Mucosa of gallbladder (tissue), 1 donor: ENCODE results near the gene FBXL15. TPM values are rescaled to one million over a fixed set of nuclear protein-coding genes. Genes with fewer than 3 reads are reported as not detected.

ENCODE experiments used
- DNase-seq: peaks from one replicate; pipeline ENCODE4 v3.0.0-alpha.2; 2020; ENCODE audit warnings: low spot score
- total RNA-seq: library from RNA; stranded (reverse); gene quantifications from one replicate; pipeline ENCODE4 v1.2.1, GENCODE V29; 2021
- donor health status: DM: no; HTN: no; CAD: no.

FBXL15 gene
- total RNA-seq, 1 donor from 2014 or later, result 29.3 TPM

DNA sequence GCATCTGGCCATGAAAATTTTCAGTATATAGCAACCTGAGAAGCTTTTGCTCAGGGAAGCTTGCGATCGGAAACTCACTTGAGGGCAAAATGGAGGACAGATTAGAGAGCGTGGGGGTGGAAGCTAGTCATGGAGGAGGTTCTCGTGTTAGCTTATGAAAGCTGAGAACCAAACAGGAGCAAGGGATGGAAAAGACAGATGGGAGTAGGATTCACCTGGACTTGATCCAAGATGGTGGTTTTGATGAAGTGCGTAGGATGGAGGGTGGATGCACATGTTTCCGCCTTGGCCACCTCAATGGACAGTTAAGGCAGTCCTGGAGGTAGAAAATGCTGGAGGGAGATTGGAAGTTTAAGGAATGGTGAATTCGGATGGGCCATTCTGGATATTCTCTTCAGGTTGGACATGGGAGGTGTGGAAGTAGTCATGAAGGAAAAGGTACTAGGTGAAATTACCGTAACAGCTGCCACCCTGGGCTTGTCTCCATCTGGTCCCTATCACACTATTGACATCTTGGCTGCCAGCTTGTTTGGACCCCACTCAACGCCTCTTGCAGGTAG is 37.0 kb downstream of the FBXL15 start:
- no peak for DNase-seq

DNA sequence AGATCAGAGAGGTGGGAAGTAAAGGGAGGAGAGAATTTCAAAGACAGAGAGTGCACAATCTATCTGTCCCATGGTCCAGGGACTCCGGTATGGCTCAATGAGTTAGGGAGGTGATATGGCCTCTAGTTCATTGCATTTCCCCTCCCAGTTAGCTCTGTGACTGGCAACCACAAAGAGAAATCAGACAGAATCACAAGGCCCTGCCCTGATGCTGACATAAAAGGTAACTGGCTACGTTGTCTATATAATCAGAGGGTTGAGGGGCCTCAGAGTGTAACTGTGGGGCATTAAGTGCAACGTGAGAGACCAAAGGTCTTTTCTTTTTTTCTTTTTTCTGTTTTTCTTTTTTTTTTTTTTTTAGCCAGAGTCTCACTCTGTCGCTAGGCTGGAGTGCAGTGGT is 38.0 kb downstream of the FBXL15 start:
- DNase-seq, result no peak

DNA sequence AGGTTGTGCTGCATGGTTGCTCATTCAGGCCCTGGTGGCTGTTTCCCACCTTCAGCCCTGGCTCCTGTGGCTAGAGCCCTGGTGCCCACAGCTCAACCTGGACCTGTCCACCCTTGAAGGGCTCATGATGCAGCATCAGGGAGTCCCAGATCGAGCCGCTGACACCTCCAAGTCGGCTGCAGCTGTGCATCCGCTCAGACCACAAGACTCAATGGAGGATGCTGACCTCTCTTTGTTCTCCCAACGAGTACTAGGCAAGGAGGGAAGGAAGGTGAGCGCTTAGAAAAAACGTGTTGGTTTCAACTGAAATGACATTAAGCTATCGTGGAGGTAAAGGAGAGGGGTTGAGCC is 40.2 kb downstream of the FBXL15 start:
- no peak for DNase-seq

DNA sequence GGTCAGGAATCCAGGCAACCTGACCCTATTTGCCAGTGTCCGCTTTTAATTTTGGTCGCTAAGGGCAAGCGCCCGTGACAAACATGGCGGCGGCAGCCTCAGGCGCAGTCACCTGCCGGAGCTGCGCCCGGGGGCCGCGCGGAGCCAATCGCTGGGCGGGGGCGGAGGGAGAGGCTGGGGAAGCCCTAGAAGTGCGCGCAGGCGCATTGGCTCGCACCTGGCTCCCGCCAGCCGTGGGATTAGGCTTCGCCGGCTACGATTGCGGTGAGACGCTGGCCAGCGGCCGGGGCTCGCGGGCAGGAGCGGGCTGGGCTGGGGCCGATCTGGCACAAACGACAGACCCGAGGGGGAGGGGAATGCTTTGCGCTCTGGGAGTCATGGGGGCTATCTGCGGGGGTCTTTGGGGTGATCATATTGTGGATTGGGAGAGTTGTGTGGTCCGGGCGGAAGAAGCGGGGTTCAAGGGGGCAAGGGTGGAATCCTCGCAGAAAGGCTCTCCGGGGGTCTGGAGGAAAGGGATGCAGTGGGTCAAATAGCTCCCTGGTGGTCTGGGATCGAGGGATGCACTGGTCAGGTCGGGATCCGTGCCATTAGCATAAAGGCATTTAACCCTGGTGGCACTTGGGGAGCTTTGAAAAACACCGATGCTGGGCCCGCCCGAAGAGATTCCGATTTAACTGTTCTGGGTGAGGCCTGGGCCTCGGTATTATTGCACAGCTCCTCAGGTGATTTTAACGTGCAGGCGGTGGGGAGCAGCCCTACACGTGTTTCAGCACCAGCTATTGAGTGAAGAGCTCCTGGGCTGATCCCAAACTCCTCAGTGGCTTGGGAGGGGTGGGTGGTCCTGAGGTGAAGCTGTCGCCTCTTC is 40.8 kb downstream of the FBXL15 start:
- DNase-seq, result peak; percentile 93

DNA sequence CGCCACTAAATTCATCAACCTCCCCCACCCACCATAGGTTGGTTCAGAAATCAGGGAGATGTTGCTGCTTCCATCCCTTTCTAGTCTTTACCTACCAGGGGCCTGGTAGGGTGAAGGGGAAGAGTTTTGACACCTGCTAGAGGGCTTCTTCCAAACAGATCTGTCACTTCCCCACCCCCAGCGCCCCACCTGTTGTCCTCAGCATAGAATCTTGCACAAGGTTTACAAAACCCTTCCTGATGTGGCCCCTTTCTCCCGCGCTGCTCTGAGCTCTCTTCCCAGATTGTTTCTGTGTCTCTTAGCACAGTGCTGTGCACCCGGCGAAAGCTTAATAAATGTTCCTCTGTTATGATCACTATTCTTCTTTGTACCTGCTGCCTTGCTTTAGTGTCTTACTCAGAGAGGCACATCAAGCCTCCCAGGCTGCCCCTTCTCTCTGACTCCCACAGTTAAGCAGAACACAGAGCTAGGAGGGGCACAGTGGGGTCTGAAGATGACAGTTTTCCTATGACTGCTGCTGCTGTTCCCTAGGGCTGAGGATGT is 41.9 kb downstream of the FBXL15 start:
- DNase-seq, result no peak

DNA sequence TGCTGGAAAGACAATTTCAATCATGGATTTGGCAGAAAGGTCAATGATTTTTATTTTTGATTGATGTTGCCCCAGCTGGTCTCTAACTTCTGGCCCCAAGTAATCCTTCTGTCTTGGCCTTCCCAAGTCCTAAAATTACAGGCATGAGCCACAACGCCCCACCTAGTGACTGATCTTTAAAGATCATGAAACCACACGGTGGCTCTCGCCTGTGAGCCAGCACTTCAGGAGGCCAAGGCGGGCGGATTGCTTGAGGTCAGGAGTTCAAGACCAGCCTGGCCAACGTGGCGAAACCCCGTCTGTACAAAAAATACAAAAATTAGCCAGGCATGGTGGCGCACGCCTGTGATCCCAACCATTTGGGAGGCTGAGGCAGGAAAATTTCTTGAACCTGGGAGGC is 43.3 kb downstream of the FBXL15 start:
- DNase-seq, result no peak

DNA sequence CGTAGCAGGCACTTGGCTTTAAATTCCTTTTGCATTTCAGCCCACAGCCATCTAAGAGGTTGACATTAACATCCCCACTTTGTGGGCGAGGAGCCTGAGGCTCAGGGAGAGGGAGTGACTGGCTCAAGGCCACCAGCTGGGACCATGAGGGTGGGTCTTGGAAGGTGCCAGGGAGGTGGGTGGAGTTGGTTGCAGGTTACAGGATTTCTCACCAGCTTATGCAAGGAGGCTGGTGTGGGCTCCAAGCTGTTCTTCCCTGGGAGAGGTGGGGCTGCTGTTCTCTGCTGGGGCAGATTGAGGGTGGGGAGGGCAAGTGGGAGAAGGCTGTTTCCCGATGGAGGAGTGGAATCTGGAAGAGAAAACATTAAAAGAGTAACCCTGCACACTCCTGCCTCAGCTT is 44.8 kb downstream of the FBXL15 start:
- no peak for DNase-seq

DNA sequence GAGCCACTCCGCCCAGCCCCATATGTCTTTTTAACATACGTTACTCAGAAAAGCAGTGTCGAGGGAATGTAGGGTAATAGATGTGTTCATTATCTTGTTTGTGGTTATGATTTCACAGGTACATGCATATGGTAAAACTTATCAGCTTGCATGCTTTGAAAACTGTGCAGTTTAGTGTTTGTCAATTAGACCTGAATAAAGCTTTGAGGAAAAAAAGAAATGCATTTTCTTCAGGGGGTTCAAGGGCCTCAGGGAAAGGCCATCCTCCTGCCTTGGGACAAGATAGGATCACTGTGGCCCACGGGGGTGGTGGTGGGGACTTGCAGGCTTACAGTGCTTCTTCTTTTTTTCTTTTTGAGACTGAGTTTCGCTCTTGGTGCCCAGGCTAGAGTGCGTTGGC is 46.7 kb downstream of the FBXL15 start:
- no peak for DNase-seq

DNA sequence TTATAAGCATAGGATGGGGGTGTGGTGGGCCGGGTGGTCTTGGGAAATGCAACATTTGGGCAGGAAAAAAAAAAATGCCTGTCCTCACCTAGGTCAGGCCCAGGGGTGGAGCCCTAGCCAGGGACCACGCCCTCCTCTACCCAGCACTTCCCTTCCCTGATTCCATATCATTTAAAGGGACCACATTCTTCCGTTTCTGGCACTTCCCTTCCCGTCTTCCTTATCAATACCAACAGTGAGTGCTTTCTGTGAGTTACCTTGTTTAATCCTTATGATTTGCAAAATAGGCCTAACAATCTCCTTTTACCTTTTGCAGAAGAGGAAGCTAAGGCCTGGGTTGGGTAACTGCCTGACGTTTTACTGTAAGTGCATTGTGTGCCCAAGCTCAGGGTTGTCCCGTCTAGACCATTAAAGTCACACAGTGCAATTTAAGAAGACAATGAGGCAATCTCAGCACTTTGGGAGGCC is 47.4 kb downstream of the FBXL15 start:
- DNase-seq, result no peak

DNA sequence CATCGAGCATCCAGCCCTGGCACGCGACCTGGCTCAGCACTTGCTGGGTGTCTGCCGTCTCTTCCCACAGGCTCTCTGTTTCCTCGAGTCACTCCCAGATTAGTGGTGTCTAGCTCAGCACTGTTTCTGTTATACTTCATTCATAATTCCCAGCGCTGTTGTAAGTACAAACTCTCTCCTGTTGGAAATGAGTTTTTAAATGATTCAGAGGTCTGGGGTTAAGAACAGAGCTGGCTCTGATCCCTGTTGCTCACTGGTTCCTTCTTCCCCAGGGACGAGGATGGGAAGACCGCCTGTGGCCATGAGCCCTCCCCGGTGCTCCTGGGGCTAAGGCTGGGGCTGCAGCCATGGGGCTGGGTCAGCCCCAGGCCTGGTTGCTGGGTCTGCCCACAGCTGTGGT is 48.0 kb downstream of the FBXL15 start:
- DNase-seq, result no peak

DNA sequence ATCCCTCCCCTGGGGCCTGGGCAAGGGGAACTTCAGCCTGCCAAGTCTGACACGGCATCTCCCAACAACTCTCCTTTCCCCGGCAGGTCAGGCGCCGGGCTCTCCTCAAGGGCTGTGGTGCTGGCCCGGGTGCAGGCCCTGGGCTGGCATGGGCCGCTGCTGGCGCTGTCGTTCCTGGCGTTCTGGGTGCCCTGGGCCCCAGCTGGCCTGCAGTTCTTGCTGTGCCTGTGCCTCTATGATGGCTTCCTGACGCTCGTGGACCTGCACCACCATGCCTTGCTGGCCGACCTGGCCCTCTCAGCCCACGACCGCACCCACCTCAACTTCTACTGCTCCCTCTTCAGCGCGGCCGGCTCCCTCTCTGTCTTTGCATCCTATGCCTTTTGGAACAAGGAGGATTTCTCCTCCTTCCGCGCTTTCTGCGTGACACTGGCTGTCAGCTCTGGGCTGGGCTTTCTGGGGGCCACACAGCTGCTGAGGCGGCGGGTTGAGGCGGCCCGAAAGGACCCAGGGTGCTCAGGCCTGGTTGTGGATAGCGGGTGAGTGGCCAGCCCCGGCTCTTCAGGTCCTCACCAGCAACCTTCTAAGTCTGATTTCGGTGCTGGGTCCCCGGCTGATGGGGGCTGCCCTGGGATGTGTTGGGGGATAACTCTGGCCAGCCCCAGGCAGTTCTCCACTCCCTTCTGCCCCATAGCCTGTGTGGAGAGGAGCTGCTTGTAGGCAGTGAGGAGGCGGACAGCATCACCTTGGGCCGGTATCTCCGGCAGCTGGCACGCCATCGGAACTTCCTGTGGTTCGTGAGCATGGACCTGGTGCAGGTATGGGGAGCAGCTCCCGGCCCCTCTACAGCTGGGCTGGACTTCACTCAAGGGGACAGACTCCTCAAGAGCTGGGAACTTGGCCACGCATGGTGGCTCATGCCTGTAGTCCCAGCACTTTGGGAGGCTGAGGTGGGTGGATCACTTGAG is 50.2 kb downstream of the FBXL15 start:
- DNase-seq, result no peak

Other genes starting within 250 kb of the FBXL15 start
- not detected for gene ELOVL3, start 194.5 kb upstream of the FBXL15 start, total RNA-seq
- not detected for gene PITX3, start 179.3 kb upstream of the FBXL15 start, total RNA-seq
- 52.8 TPM for gene GBF1, start 175.3 kb upstream of the FBXL15 start, total RNA-seq
- gene NFKB2, start 25.1 kb upstream of the FBXL15 start, total RNA-seq, result 42.2 TPM
- gene PSD, start 2.1 kb upstream of the FBXL15 start, total RNA-seq, result 106 TPM
- 63.2 TPM for gene CUEDC2, start 11.7 kb downstream of the FBXL15 start, total RNA-seq
- gene C10orf95, start 30.7 kb downstream of the FBXL15 start, total RNA-seq, result 0.46 TPM
- 96.4 TPM for gene ACTR1A, start 81.9 kb downstream of the FBXL15 start, total RNA-seq
- 18.3 TPM for gene SUFU, start 83.1 kb downstream of the FBXL15 start, total RNA-seq
- 129 TPM for gene TRIM8, start 223.6 kb downstream of the FBXL15 start, total RNA-seq